Measurements from ENCODE around the gene DOP1A.

Gene DOP1A

DNA sequence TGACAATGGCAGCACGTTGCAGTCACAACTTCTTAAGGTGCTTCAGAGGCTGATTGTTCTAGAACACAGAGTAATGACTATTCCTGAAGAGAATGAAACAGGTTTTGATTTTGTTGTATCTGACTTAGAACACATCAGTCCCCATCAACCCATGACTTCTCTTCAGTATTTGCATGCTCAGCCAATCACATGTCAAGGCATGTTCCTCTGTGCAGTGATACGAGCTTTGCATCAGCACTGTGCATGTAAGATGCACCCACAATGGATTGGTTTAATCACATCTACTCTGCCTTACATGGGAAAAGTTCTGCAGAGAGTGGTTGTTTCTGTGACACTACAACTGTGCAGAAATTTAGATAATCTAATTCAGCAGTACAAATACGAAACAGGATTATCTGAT is 71.3 kb downstream of the DOP1A start:
- Mint-ChIP-seq H3K27ac (no peak overlapping the region), H3K27me3 (no peaks in the 10 kb centered on the region), H3K4me1 (no peaks in the 10 kb centered on the region), H3K36me3 (peaks cover 25% of the 10 kb centered on the region), H3K4me3 (no peak overlapping the region), H3K9me3 (no peaks in the 10 kb centered on the region)
- ATAC-seq (ENCODE audit: low read depth) (no peak), DNase-seq (ENCODE audit: low spot score in 2 of 2) (no peak)

GRCh38 chr6:83151114-83151513 is 83.6 kb downstream of the DOP1A start:
- DNase-seq (ENCODE audit: low spot score in 2 of 2): no peak
- H3K36me3 Mint-ChIP-seq: peaks cover 31% of the 10 kb centered on the region
- ATAC-seq (ENCODE audit: low read depth): no peak
- no peak overlapping the region for H3K4me3 Mint-ChIP-seq
- no peaks in the 10 kb centered on the region for H3K9me3 Mint-ChIP-seq
- no peaks in the 10 kb centered on the region for H3K4me1 Mint-ChIP-seq
- H3K27ac Mint-ChIP-seq: no peak overlapping the region
- H3K27me3 Mint-ChIP-seq: no peaks in the 10 kb centered on the region

DNA sequence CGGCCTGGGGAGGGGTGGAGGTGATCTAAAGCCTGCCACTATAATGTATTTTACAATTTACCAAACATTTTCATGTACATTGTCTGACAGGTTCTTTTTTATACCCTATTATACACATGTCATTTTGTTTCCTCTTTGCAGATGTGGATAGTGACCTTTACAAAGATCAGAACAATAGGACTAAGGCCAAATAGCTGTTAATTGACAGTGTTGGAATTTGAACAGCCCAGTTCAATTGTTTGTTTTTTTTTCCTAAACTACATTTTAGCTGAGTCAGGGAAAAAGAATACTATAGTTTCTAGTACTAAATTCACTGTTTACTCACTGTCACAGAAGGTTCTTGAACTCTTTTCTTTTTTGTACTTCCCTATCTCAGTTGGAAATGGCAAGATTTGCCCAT is 85.4 kb downstream of the DOP1A start:
- Mint-ChIP-seq H3K36me3 (peaks cover 30% of the 10 kb centered on the region), H3K4me1 (no peaks in the 10 kb centered on the region), H3K27me3 (no peaks in the 10 kb centered on the region), H3K4me3 (no peak overlapping the region), H3K9me3 (no peaks in the 10 kb centered on the region), H3K27ac (no peak overlapping the region)
- no peak for DNase-seq (ENCODE audit: low spot score in 2 of 2)
- no peak for ATAC-seq (ENCODE audit: low read depth)

DNA sequence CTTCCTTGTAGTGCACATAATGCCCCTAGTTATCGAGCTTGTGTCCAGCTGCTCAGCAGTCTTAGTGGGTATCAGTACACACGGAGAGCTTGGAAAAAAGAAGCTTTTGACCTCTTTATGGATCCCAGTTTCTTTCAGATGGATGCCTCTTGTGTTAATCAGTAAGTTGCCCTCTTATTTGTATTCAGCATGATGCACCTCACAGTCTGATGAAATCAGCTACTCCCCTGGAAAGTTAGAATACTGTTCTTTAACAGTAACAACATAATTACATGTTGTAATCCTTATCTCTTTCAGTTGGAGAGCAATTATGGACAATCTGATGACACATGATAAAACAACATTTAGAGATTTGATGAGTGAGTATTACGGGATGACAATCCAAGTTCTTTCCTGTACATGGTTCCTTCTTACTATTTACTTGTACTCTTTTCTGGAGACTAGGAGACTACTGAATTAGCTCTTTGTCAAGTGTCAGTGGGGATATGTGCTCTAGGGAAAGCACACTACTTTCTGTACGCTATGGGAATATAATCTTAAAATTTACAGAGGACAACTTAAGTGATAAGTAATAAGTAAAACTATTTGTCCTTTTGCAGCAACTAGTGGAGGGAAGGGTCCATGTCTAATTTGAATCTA is 86.5 kb downstream of the DOP1A start:
- Mint-ChIP-seq H3K9me3 (no peaks in the 10 kb centered on the region), H3K27me3 (no peaks in the 10 kb centered on the region), H3K36me3 (peaks cover 30% of the 10 kb centered on the region), H3K4me3 (no peak overlapping the region), H3K4me1 (no peaks in the 10 kb centered on the region), H3K27ac (no peak overlapping the region)
- no peak for DNase-seq (ENCODE audit: low spot score in 2 of 2)
- no peak for ATAC-seq (ENCODE audit: low read depth)

- Mint-ChIP-seq H3K27ac (no peak overlapping the region), H3K36me3 (peaks cover 28% of the 10 kb centered on the region), H3K27me3 (no peaks in the 10 kb centered on the region), H3K4me1 (no peaks in the 10 kb centered on the region), H3K4me3 (no peak overlapping the region), H3K9me3 (no peaks in the 10 kb centered on the region)
- ATAC-seq (ENCODE audit: low read depth) (no peak), DNase-seq (ENCODE audit: low spot score in 2 of 2) (no peak)
Measured at GRCh38 chr6:83155794-83156193, 88.3 kb downstream of the DOP1A start.

DNA sequence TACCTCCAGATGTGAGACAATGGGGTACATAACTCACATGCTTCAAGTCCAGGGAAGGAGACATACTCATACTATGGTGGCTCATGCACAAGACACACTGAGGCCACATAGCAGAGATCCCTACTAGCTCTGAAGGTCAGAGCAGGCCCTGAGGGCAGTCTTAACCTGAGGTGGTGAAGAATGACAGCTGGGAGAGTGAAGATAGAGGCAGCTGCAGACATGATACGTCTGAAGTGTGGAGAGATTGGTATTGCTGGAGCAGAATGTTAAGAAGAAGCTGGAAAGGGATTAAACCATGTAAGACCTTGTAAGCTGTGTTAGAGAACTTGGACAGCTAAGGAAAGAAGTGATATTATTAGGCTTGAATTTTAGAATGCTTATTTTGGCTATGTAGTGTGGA is 92.7 kb downstream of the DOP1A start:
- Mint-ChIP-seq H3K27ac (peak overlapping the region; percentile 43), H3K36me3 (peaks cover 21% of the 10 kb centered on the region)
- ATAC-seq (ENCODE audit: low read depth): no peak

DNA sequence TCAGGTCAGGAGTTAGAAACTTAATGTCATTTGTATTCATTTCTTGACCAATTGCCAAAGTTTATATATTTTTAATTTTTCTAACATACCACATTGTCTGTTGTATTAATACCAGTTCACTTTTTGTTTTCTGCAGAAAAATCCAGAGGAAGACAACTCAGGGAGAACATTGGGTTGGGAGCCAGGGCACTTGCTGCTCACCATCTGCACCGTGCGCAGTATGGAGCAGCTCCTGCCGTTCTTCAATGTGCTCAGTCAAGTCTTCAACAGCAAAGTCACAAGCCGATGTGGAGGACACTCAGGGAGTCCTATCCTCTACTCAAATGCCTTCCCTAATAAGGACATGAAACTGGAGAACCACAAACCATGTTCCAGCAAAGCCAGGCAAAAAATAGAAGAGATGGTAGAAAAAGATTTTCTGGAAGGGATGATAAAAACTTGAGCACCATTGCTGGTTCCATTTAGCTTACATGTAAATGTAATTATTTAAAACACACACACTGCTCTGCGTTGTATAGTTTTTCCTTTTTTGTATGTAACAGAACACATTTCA is 100.3 kb downstream of the DOP1A start:
- no peak overlapping the region for H3K4me3 Mint-ChIP-seq
- H3K9me3 Mint-ChIP-seq: no peaks in the 10 kb centered on the region
- no peak overlapping the region for H3K27ac Mint-ChIP-seq
- peaks cover 2% of the 10 kb centered on the region for H3K4me1 Mint-ChIP-seq
- H3K36me3 Mint-ChIP-seq: peaks cover 33% of the 10 kb centered on the region
- DNase-seq (ENCODE audit: low spot score in 2 of 2) (no peak), ATAC-seq (ENCODE audit: low read depth) (no peak)
- H3K27me3 Mint-ChIP-seq: no peaks in the 10 kb centered on the region

More for the DNA sequence above, 92.7 kb downstream of the DOP1A start:
- peaks cover 2% of the 10 kb centered on the region for H3K4me1 Mint-ChIP-seq
- H3K4me3 Mint-ChIP-seq: no peak overlapping the region
- H3K27me3 Mint-ChIP-seq: no peaks in the 10 kb centered on the region
- DNase-seq (ENCODE audit: low spot score in 2 of 2): no peak
- H3K9me3 Mint-ChIP-seq: no peaks in the 10 kb centered on the region

- no peaks in the 10 kb centered on the region for H3K9me3 Mint-ChIP-seq
- ATAC-seq (ENCODE audit: low read depth) (no peak), DNase-seq (ENCODE audit: low spot score in 2 of 2) (no peak)
- H3K4me1 Mint-ChIP-seq: peaks cover 2% of the 10 kb centered on the region
- H3K27me3 Mint-ChIP-seq: no peaks in the 10 kb centered on the region
- H3K27ac Mint-ChIP-seq: no peak overlapping the region
- no peak overlapping the region for H3K4me3 Mint-ChIP-seq
- peaks cover 39% of the 10 kb centered on the region for H3K36me3 Mint-ChIP-seq
Measured at GRCh38 chr6:83168556-83168955, 101.1 kb downstream of the DOP1A start.

- no peak for DNase-seq (ENCODE audit: low spot score in 2 of 2)
- Mint-ChIP-seq H3K36me3 (peaks cover 41% of the 10 kb centered on the region), H3K4me3 (no peak overlapping the region), H3K9me3 (no peaks in the 10 kb centered on the region), H3K27me3 (no peaks in the 10 kb centered on the region), H3K27ac (no peak overlapping the region), H3K4me1 (peaks cover 2% of the 10 kb centered on the region)
- ATAC-seq (ENCODE audit: low read depth): no peak
Measured at GRCh38 chr6:83169106-83169505, 101.6 kb downstream of the DOP1A start.

GRCh38 chr6:83169511-83169910 is 102.0 kb downstream of the DOP1A start:
- no peak overlapping the region for H3K4me3 Mint-ChIP-seq
- H3K4me1 Mint-ChIP-seq: peaks cover 1% of the 10 kb centered on the region
- no peaks in the 10 kb centered on the region for H3K27me3 Mint-ChIP-seq
- H3K36me3 Mint-ChIP-seq: peaks cover 43% of the 10 kb centered on the region
- DNase-seq (ENCODE audit: low spot score in 2 of 2) (no peak), ATAC-seq (ENCODE audit: low read depth) (no peak)
- H3K27ac Mint-ChIP-seq: no peak overlapping the region
- H3K9me3 Mint-ChIP-seq: no peaks in the 10 kb centered on the region

- Mint-ChIP-seq H3K27me3 (no peaks in the 10 kb centered on the region), H3K36me3 (peaks cover 32% of the 10 kb centered on the region), H3K4me3 (no peak overlapping the region), H3K9me3 (no peaks in the 10 kb centered on the region), H3K4me1 (no peaks in the 10 kb centered on the region), H3K27ac (no peak overlapping the region)
- ATAC-seq (ENCODE audit: low read depth): no peak
- no peak for DNase-seq (ENCODE audit: low spot score in 2 of 2)
Measured at GRCh38 chr6:83176246-83176645, 108.8 kb downstream of the DOP1A start.

- Mint-ChIP-seq H3K9me3 (no peaks in the 10 kb centered on the region), H3K27me3 (no peaks in the 10 kb centered on the region), H3K4me1 (no peaks in the 10 kb centered on the region), H3K36me3 (peaks cover 30% of the 10 kb centered on the region), H3K27ac (no peak overlapping the region), H3K4me3 (no peak overlapping the region)
- no peak for ATAC-seq (ENCODE audit: low read depth)
- no peak for DNase-seq (ENCODE audit: low spot score in 2 of 2)
Measured at GRCh38 chr6:83180426-83180950, 113.0 kb downstream of the DOP1A start.

GRCh38 chr6:83182114-83182513 is 114.6 kb downstream of the DOP1A start:
- H3K4me3 Mint-ChIP-seq: no peak overlapping the region
- DNase-seq (ENCODE audit: low spot score in 2 of 2) (no peak), ATAC-seq (ENCODE audit: low read depth) (no peak)
- no peaks in the 10 kb centered on the region for H3K27me3 Mint-ChIP-seq
- no peak overlapping the region for H3K27ac Mint-ChIP-seq
- H3K36me3 Mint-ChIP-seq: peaks cover 27% of the 10 kb centered on the region
- H3K9me3 Mint-ChIP-seq: no peaks in the 10 kb centered on the region
- H3K4me1 Mint-ChIP-seq: no peaks in the 10 kb centered on the region

GRCh38 chr6:83183082-83183828 is 115.8 kb downstream of the DOP1A start:
- H3K4me1 Mint-ChIP-seq: no peaks in the 10 kb centered on the region
- no peak overlapping the region for H3K27ac Mint-ChIP-seq
- ATAC-seq (ENCODE audit: low read depth) (no peak), DNase-seq (ENCODE audit: low spot score in 2 of 2) (no peak)
- peaks cover 23% of the 10 kb centered on the region for H3K36me3 Mint-ChIP-seq
- H3K27me3 Mint-ChIP-seq: no peaks in the 10 kb centered on the region
- no peak overlapping the region for H3K4me3 Mint-ChIP-seq
- H3K9me3 Mint-ChIP-seq: no peaks in the 10 kb centered on the region
